NCI-H526 treated with DMSO at 0.1 percent for 48 hours (cell line): ENCODE results near the gene TBC1D32.
"Not testable (repeated sequence)": the region's sequence is repeated elsewhere in the genome, so short reads cannot be mapped to it uniquely, and the experiment has no call there.

Experiments used
- DNase-seq: peaks from one replicate; lab custom pipeline; 2025; lab: John Stamatoyannopoulos, UW

TBC1D32 gene

GRCh38 chr6:121216928-121217327 is 117.4 kb downstream of the TBC1D32 start:
- no peak for DNase-seq

GRCh38 chr6:121213341-121213740 is 120.9 kb downstream of the TBC1D32 start:
- not testable (repeated sequence) for DNase-seq

GRCh38 chr6:121210943-121211342 is 123.3 kb downstream of the TBC1D32 start:
- no peak for DNase-seq

DNA sequence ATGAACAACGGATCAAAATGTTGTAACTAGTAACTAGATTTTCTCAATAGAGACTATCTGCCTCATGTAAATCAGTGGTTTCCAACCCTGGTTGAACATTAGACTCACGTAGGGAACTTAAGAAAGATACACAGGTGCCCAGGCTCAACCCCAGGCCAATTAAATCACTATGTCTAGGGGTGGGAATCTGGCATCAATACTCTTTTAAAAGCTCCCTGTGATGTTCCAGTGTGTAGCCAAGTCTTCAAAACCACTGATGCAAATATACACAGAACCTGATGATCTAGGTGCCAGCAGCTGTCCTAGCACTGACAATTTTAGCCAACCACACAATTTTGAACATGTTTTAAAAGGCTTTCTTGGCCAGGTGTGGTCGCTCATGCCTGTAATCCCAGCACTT is 128.7 kb downstream of the TBC1D32 start:
- no peak for DNase-seq

GRCh38 chr6:121201105-121201504 is 133.2 kb downstream of the TBC1D32 start:
- DNase-seq: no peak

- DNase-seq: not testable (repeated sequence)
Observed at GRCh38 chr6:121196042-121196441, 138.2 kb downstream of the TBC1D32 start.

GRCh38 chr6:121190122-121190521 is 144.2 kb downstream of the TBC1D32 start:
- DNase-seq: no peak

DNA sequence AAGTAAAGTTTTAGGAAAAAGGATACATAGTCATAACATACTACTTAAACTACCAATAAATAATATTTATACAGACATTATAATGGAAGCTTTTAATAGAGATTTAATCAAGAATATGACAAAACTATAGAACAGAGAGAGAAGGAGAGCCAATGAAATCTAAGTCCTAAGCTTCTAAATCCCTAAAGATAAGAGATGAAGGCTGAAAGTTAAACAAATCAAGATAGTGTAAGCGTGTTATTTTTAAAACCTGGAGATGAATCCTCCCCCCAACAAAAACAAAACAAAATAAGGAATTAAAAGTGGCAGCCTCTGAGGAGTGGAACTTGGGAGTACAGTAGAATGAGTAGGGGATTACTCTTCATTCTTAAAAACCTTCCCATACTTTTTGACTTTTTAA is 145.9 kb downstream of the TBC1D32 start:
- no peak for DNase-seq

- no peak for DNase-seq
Observed at GRCh38 chr6:121187833-121188200, 146.5 kb downstream of the TBC1D32 start.

DNA sequence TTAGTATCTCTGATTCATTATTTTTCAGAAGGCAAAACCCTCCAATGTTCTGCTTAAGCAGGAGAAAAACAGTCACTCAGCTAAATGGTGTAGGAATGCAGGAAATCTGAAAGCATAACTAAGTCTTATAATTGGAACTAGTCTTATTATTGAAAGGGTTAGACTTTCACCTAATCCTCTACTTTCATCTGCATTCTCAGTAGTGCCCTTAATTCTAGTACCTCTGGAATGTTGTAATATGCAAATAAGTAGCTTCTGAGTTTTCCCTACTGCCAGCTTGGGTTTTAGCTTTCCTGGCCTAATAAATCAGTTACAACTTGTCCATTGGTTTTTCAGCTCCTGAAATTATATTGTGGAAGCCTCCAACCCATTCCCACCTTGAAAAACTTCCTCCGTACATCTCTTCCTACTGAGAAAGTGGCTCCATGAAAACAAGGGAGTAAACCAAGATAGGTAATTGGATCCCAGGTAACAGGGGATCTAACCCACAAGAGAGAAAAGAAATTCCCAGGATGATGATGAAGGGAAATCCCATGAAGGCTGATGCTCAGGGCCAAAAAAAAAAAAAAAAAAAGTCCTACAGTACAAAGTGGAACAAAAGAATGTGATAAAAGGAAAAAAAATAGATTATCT is 147.0 kb downstream of the TBC1D32 start:
- DNase-seq: no peak

DNA sequence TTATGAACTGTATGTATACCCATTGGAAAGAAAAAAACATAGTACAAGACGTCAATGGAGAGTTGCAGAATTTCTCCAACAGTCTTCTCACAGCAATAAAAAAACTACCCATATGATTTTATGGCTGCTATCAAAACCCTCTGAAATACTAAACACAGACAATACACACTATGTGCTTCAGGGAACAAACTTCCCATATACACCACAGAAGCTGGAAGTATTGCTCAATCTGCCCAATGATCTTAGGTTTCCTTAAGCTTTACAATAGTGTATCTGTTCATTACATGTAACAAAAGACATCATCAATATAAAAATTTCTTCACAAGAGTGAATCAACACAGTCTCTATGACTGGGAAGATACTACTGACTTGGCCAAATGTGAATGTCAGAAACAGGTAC is 150.5 kb downstream of the TBC1D32 start:
- no peak for DNase-seq

DNA sequence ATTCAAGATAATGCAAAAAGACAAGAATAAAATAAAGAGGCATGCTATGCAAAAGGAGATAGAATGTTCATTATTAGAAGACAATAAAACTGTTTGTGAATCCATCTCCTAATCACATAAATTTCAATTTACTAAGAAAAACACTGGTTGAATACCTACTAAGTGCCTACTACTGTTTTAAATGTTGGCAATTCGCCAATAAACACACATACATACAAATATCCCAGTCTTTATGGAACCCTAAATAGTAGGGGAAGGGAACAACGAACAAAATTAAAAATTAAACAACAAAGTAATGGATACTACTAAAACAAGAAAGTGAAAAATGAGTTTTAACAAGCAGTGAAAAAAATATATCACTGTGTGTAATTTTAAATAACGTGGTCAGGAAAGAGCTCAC is 158.5 kb downstream of the TBC1D32 start:
- DNase-seq: no peak

DNA sequence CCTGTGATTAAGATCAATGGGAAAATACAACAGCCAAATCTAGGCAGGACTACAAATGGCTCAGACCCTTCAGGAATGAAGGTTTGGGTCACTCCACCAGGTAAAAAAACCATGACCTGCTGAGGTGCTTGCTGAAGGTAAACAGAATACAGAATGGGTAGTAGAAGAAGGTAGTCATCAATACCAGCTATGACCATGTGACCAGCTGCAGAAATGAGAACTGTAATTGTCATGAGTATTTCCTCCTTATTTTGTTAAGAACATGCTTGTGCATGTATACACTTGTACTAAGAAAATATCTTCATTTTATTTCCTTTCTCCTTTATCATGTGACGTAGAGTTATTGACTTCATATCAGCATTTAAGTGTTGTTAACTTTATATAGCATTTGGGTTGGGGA is 161.8 kb downstream of the TBC1D32 start:
- not testable (repeated sequence) for DNase-seq

DNA sequence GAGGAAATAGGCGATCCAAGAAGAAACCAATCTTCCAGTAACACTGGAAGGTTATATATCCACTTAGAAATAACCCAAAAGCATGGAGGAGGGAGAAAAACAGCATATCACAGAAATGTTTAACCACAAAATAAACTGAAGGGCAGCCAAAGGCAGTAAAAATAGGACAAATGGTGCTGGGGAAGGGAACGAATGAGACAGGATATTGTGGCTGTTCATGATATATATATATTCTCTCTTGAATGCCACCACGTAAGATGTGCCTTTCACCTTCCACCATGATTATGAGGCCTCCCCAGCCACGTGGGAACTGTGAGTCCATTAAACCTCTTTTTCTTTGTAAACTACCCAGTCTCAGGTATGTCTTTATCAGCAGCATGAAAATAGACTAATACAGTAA is 162.4 kb downstream of the TBC1D32 start:
- DNase-seq: no peak

GRCh38 chr6:121161886-121162285 is 172.4 kb downstream of the TBC1D32 start:
- no peak for DNase-seq

DNA sequence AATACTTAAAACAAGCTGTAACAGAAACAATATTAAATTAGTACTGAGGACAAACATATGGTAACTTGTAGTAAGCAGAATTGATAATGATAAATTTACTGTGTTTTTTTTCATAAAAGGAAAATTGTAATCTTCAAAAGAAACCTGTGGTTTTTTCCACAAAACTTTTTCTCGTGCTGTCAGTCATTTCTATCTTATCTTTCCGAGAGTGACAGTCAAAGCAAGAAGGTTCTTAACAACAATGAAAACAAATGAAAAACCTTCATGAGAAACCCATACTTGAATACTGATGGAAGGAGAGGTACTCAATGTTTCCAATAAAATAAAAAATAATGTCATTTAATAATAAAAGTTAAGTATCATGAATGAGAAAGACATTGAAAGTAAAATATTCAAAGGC is 174.0 kb downstream of the TBC1D32 start:
- DNase-seq: no peak

GRCh38 chr6:121158891-121159290 is 175.4 kb downstream of the TBC1D32 start:
- DNase-seq: no peak

GRCh38 chr6:121158438-121158837 is 175.8 kb downstream of the TBC1D32 start:
- DNase-seq: no peak

GRCh38 chr6:121157906-121158305 is 176.4 kb downstream of the TBC1D32 start:
- no peak for DNase-seq

GRCh38 chr6:121143476-121143875 is 190.8 kb downstream of the TBC1D32 start:
- DNase-seq: no peak

- no peak for DNase-seq
Observed at GRCh38 chr6:121142093-121142492, 192.2 kb downstream of the TBC1D32 start.

DNA sequence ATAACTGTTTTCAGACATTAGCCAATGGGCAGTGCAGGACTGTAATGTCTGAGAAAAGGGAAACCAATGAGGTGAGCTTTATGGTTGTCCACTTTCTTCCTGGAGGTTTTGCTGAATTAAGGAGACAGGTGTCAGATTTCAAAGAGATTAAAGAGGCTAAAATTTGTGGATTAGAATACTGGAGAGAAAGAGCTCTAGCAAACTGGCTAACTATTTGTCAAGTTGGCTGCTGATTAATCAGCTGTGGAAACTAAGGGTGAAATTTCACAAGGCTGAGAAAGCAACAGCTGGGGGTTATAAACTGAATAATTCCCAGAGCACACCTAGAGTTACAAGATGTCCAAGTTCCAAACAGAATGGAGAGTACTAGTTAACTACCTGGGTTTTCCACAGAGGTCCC is 198.9 kb downstream of the TBC1D32 start:
- no peak for DNase-seq

DNA sequence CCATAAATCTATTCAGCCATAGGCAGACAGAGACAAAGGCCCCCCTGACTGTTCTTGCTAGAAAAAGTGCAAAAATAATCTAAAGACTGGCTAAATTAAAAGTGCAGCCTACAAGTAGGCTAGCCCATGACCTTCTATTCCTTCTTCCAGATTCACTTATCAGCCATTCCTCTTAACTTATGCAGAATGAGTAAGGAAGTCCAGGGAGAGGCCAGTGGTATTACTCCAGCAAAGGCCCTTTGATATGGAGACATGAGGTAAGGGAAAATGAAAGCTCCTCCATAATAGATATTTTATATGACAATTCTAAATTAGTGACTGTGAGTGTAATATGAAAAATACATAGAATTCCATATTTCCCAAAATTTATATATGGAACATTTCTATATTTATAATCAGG is 199.4 kb downstream of the TBC1D32 start:
- no peak for DNase-seq

DNA sequence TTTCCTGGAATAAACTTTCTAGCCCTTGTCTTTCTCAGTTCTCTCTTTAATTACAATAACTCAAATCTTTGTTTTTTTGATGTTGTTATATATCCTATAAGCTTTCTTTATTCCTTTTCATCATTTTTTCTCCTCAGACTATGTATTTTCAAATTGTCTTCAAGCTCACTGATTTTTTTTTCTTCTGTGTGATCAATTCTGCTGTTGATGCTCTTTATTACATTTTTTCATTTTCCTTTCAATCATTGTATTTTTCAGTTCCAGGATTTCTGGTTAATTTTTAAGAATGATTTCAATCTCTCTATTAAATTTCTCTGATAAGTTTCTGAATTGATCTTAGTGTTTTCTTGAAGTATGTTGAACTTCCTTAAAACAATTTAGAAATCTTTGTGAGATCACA is 209.7 kb downstream of the TBC1D32 start:
- no peak for DNase-seq

GRCh38 chr6:121112356-121112755 is 221.9 kb downstream of the TBC1D32 start:
- DNase-seq: no peak
